Loucy (cell line): ENCODE measurements around the gene HK1.
A peak's percentile ranks its signal among the peaks of the same experiment; 100 is the strongest.

Experiments used
- H2AFZ ChIP-seq: fragments of 200-600 bp; sonication (generic); 2 replicates; pipeline ENCODE4 v1.6.0; 2016; ENCODE audit warnings: antibody characterized with exemption, mild to moderate bottlenecking, low read length, moderate library complexity
- H3F3A ChIP-seq: fragments of 200-600 bp; 2 replicates; pipeline ENCODE4 v1.6.0; 2016; ENCODE audit warnings: antibody characterized with exemption, low read depth, mild to moderate bottlenecking
- H3K27me3 ChIP-seq: fragments of 200-600 bp; sonication (generic); 2 replicates; pipeline ENCODE4 v1.6.1; 2014; ENCODE audit warnings: low read length, mild to moderate bottlenecking; ENCODE audit not compliant: insufficient read depth, poor library complexity, severe bottlenecking
- H3K36me3 ChIP-seq: fragments of 200-600 bp; sonication (generic); 2 replicates; pipeline ENCODE4 v1.6.1; 2016; ENCODE audit warnings: low read length; ENCODE audit not compliant: insufficient read depth
- H3K4me1 ChIP-seq: fragments of 200-600 bp; sonication (generic); 2 replicates; pipeline ENCODE4 v1.5.1; 2014; ENCODE audit warnings: low read length, mild to moderate bottlenecking; ENCODE audit not compliant: insufficient read depth, poor library complexity, severe bottlenecking
- H3K4me2 ChIP-seq: fragments of 200-600 bp; sonication (generic); 2 replicates; pipeline ENCODE4 v1.6.0; 2014; ENCODE audit warnings: antibody characterized with exemption, low read length, low read depth, mild to moderate bottlenecking; ENCODE audit not compliant: poor library complexity, severe bottlenecking
- H3K4me3 ChIP-seq: fragments of 200-600 bp; sonication (generic); 2 replicates; pipeline ENCODE4 v1.5.1; 2014; ENCODE audit warnings: low read length, mild to moderate bottlenecking, mixed read lengths; ENCODE audit not compliant: poor library complexity, severe bottlenecking
- H3K79me2 ChIP-seq: fragments of 200-600 bp; sonication (generic); 2 replicates; pipeline ENCODE4 v1.6.1; 2014; ENCODE audit warnings: low read length; ENCODE audit not compliant: insufficient read depth
- H3K9ac ChIP-seq: fragments of 200-600 bp; sonication (generic); 2 replicates; pipeline ENCODE4 v1.6.0; 2014; ENCODE audit warnings: mild to moderate bottlenecking, low read depth, low read length, moderate library complexity; ENCODE audit not compliant: poor library complexity, severe bottlenecking
- H3K9me2 ChIP-seq: fragments of 200-600 bp; sonication (generic); replicated peaks from 2 replicates; pipeline ENCODE4 v1.6.1; 2016; ENCODE audit warnings: low read depth, low read length, mixed read lengths
- H3K9me3 ChIP-seq: fragments of 200-600 bp; sonication (generic); 2 replicates; pipeline ENCODE4 v1.6.1; 2014; ENCODE audit warnings: mild to moderate bottlenecking, antibody characterized with exemption, low read length, low read depth; ENCODE audit not compliant: insufficient read depth
- H4K20me1 ChIP-seq: fragments of 200-600 bp; sonication (generic); 2 replicates; pipeline ENCODE4 v1.6.0; 2014; ENCODE audit warnings: antibody characterized with exemption, low read length, mild to moderate bottlenecking; ENCODE audit not compliant: insufficient read depth, poor library complexity, severe bottlenecking
- EZH2phosphoT487 ChIP-seq: fragments of 200-600 bp; IDR thresholded peaks from 2 replicates; pipeline ENCODE4 v1.6.1; 2018; ENCODE audit warnings: antibody characterized with exemption, mild to moderate bottlenecking, moderate library complexity, borderline replicate concordance
- TF ChIP-seq, protein P1 (sequence below): fragments of 200-600 bp; sonication (generic); conservative IDR thresholded peaks from 2 replicates; pipeline ENCODE4 v1.5.1; 2014; ENCODE audit warnings: mild to moderate bottlenecking, antibody characterized with exemption, low read length

Gene HK1

DNA sequence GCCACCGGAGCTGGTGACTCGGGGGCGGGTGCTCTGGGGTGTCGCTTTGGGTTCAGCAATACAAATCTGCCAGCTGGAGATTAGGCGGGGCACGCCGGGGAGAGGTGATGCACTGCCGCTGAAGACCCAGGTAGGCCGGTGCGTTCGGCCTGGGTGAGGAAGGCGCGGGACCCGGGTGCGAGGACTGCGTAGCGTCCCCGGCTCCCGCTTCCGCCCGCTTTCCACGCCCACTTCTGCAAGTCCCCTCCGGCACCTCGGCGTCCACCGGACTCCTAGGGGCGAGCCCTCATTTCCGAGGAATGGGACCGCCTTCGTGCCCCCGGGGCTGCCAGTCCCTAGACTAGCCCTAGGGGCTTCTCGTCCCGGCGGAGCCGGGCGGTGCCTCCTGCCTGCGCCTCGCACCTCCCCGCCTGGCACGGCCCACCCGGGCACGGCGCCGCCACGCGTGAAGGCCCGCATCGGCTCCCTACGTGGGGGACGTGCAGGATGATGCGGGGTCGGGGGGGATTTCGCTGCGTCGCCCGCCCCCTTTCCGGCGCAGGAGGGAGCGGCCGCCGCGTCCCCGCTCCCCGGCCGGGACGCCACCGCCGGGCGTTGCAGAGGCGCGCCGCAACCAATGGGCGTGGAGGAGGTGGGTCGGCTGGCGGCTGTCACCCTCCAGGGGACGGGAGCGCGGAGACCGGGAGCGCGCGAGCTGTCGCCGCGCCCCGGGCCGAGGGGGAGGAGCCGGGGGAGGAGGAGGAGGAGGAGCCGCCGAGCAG, 40.0 kb downstream of the HK1 start:
- H3K9ac ChIP-seq: peak overlapping the region; percentile 84
- H2AFZ ChIP-seq: peak overlapping the region; percentile 92
- H3K4me1 ChIP-seq: peaks cover 37% of the 10 kb centered on the region
- H3K9me2 ChIP-seq: no peaks in the 10 kb centered on the region
- no peaks in the 10 kb centered on the region for H3K9me3 ChIP-seq
- no peaks in the 10 kb centered on the region for H3F3A ChIP-seq
- no peaks in the 10 kb centered on the region for H3K36me3 ChIP-seq
- H3K27me3 ChIP-seq: no peaks in the 10 kb centered on the region
- no peak for TF ChIP-seq EZH2phosphoT487
- TF ChIP-seq, protein P1, sequence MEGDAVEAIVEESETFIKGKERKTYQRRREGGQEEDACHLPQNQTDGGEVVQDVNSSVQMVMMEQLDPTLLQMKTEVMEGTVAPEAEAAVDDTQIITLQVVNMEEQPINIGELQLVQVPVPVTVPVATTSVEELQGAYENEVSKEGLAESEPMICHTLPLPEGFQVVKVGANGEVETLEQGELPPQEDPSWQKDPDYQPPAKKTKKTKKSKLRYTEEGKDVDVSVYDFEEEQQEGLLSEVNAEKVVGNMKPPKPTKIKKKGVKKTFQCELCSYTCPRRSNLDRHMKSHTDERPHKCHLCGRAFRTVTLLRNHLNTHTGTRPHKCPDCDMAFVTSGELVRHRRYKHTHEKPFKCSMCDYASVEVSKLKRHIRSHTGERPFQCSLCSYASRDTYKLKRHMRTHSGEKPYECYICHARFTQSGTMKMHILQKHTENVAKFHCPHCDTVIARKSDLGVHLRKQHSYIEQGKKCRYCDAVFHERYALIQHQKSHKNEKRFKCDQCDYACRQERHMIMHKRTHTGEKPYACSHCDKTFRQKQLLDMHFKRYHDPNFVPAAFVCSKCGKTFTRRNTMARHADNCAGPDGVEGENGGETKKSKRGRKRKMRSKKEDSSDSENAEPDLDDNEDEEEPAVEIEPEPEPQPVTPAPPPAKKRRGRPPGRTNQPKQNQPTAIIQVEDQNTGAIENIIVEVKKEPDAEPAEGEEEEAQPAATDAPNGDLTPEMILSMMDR: no peak
- peaks cover 36% of the 10 kb centered on the region for H4K20me1 ChIP-seq
- peaks cover 46% of the 10 kb centered on the region for H3K79me2 ChIP-seq
- H3K4me2 ChIP-seq: peak overlapping the region; percentile 91
- peak overlapping the region; percentile 93 for H3K4me3 ChIP-seq

DNA sequence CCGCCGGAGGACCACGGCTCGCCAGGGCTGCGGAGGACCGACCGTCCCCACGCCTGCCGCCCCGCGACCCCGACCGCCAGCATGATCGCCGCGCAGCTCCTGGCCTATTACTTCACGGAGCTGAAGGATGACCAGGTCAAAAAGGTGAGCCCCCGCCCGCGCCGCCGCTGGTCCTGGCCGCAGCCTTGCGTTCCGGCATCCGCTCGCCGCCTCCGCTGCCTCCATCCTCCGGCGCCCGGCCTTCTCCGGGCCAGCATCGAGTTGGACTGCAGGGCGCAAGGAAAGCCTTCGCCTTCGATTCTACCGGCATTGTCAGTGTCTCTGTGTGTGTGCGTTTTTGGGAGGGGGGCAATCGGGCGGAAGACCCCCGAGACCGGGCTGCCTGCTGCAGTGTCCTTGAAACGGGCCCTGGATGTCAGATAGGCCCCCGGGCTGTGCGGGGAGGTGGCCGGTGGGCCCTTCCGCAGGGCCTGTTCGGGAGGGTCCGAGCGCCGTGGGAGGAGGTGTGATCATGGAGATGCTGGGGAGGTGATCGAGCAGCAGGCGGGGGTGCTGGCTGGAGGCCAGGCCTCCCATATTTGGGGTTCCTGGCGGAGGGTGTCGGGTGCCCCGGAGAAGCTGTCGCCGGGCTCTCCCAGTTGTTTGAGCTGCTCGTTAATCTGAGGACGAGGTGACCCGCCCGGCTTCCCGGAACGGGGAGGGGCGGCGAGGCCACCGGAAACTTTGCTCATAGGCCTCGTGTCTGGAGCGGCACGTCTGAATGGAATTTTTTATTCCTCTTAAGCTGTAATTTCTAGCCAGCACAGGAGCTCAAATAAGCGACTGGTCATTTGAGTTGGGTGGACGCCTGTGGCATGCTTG, 40.8 kb downstream of the HK1 start:
- no peaks in the 10 kb centered on the region for H3K9me3 ChIP-seq
- peak overlapping the region; percentile 93 for H3K4me3 ChIP-seq
- peaks cover 54% of the 10 kb centered on the region for H3K79me2 ChIP-seq
- peaks cover 45% of the 10 kb centered on the region for H3K4me1 ChIP-seq
- H3K36me3 ChIP-seq: no peaks in the 10 kb centered on the region
- H3K4me2 ChIP-seq: peak overlapping the region; percentile 91
- H2AFZ ChIP-seq: peak overlapping the region; percentile 71
- no peaks in the 10 kb centered on the region for H3F3A ChIP-seq
- peak overlapping the region; percentile 84 for H3K9ac ChIP-seq
- H3K9me2 ChIP-seq: no peaks in the 10 kb centered on the region
- TF ChIP-seq, protein P1: no peak
- no peak for TF ChIP-seq EZH2phosphoT487
- no peaks in the 10 kb centered on the region for H3K27me3 ChIP-seq
- H4K20me1 ChIP-seq: peaks cover 41% of the 10 kb centered on the region

DNA sequence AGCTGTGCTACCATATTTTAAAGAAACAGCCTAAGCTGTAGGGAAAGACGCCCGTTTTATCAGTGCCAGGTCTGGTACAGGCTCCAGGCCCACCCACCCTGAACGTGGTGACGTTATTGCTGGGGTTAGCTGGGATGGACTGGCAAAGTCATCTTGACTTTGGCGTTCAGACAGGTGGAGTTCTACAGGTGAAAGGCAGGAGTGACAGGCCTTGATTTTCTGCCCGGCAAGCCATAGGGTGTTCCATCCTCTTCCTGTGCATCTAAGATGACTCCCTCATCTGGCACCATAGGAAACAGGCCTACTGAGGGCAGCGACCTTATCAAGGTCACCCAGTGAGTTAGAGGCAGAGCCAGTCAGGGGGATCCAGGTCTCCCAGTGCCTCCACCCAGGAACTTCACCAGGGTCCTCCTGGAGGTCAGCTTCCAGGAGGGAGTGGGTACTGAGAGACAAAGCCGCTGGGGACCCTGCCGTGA, 41.6 kb downstream of the HK1 start:
- no peaks in the 10 kb centered on the region for H3K36me3 ChIP-seq
- no peaks in the 10 kb centered on the region for H3K9me2 ChIP-seq
- H3K27me3 ChIP-seq: no peaks in the 10 kb centered on the region
- H3K9me3 ChIP-seq: no peaks in the 10 kb centered on the region
- H4K20me1 ChIP-seq: peaks cover 46% of the 10 kb centered on the region
- no peaks in the 10 kb centered on the region for H3F3A ChIP-seq
- H3K4me2 ChIP-seq: peak overlapping the region; percentile 91
- peaks cover 47% of the 10 kb centered on the region for H3K4me1 ChIP-seq
- H3K4me3 ChIP-seq: peak overlapping the region; percentile 93
- H3K79me2 ChIP-seq: peaks cover 62% of the 10 kb centered on the region
- TF ChIP-seq, protein P1: no peak
- TF ChIP-seq EZH2phosphoT487: no peak
- 0 out of 2 replicates have a peak overlapping the region, but pooled peaks have one; percentile 11 for H2AFZ ChIP-seq
- H3K9ac ChIP-seq: peak overlapping the region; percentile 84
